Measurements from ENCODE around the gene COMMD2. TPM values are rescaled to one million over a fixed set of nuclear protein-coding genes. Genes with fewer than 3 reads are reported as not detected.

COMMD2 gene
- 59.3 and 64.9 TPM in 2 replicates for total RNA-seq (2021)
- long read RNA-seq, transcript COMMD2-207 (6 exons, 885 nt), result minor isoform, 11 of 222 reads
- long read RNA-seq, transcript COMMD2-203 (5 exons, 3,706 nt), result major isoform, 197 of 222 reads
- long read RNA-seq, partial matches to known transcripts, result 1 of 222 reads
- long read RNA-seq, other reads (novel, unspliced or antisense), result 10 of 222 reads

- Histone ChIP-seq H3K14ac (ENCODE audit: insufficient read depth, low read length) (peak within 1 kb of the TSS; percentile 90), H2BK12ac (ENCODE audit: insufficient read length, low read depth, low read length) (no peak within 1 kb of the TSS), H4K20me1 (ENCODE audit: control insufficient read depth, insufficient read depth, insufficient read length) (no peaks in the 10 kb centered on the region), H4K5ac (ENCODE audit: insufficient read length, low read depth, low read length) (no peak within 1 kb of the TSS), H3K79me2 (ENCODE audit: insufficient read depth, low read length) (0 out of 2 replicates have a peak, but pooled peaks cover 1% of the 10 kb centered on the region), H2AK5ac (ENCODE audit: insufficient read length, low read length) (no peak within 1 kb of the TSS), H4K8ac (replicated peaks; ENCODE audit: insufficient read length, low read depth, low read length) (no peak within 1 kb of the TSS), H2BK15ac (ENCODE audit: low read depth, low read length) (no peak within 1 kb of the TSS), H2BK5ac (ENCODE audit: insufficient read length, low read length) (no peak within 1 kb of the TSS), H3K56ac (ENCODE audit: insufficient read length, low read depth, low read length) (no peak within 1 kb of the TSS), H3K4me2 (ENCODE audit: insufficient read depth, insufficient read length, low read length) (peak within 1 kb of the TSS; percentile 94), H3K79me1 (ENCODE audit: insufficient read depth, low read depth, low read length, poor library complexity, severe bottlenecking) (no peaks in the 10 kb centered on the region), H3K27ac (ENCODE audit: insufficient read length, low read depth, low read length) (no peak within 1 kb of the TSS), H3K27me3 (ENCODE audit: insufficient read depth, low read length) (no peaks in the 10 kb centered on the region), H3K23ac (ENCODE audit: insufficient read length, low read depth, low read length) (no peak within 1 kb of the TSS), H2BK120ac (ENCODE audit: low read depth, low read length, poor library complexity, severe bottlenecking) (no peak within 1 kb of the TSS), H3T11ph (ENCODE audit: low read length) (no peak within 1 kb of the TSS), H3K9ac (ENCODE audit: extremely low read depth, insufficient read length, low read length) (peak within 1 kb of the TSS; percentile 89), H3K4me1 (ENCODE audit: insufficient read depth, low read length) (no peaks in the 10 kb centered on the region), H2AFZ (ENCODE audit: low read length) (no peak within 1 kb of the TSS), H3K23me2 (ENCODE audit: insufficient read length, low read depth, low read length, poor library complexity, severe bottlenecking) (peaks cover 4% of the 10 kb centered on the region), H3K4ac (ENCODE audit: low read depth, low read length) (no peak within 1 kb of the TSS), H4K91ac (ENCODE audit: insufficient read length, low read depth, low read length) (no peak within 1 kb of the TSS), H3K18ac (ENCODE audit: insufficient read length, low read depth, low read length) (peak within 1 kb of the TSS; percentile 78), H2BK20ac (ENCODE audit: low read depth, low read length, poor library complexity, severe bottlenecking) (no peak within 1 kb of the TSS), H3K9me3 (ENCODE audit: control insufficient read depth, low read depth, low read length) (no peaks in the 10 kb centered on the region)
- Mint-ChIP-seq H3K27me3 (ENCODE audit: low read depth) (no peaks in the 10 kb centered on the region), H3K9me3 (no peaks in the 10 kb centered on the region; a peak in 1 of 5 replicates), H3K36me3 (ENCODE audit: insufficient read depth in 1 of 3, low read depth in 3 of 3) (peaks cover 6 to 35% (median 30%) of the 10 kb centered on the region in 3 experiments; a peak in 6 of 7 replicates), H3K27ac (peak within 1 kb of the TSS; percentile 95 to 98 (median 96)), H3K4me3 (peak within 1 kb of the TSS; percentile 98 to 99), H3K4me1 (peaks cover 4 to 6% of the 10 kb centered on the region in 2 experiments)
- TF ChIP-seq CTCF (conservative IDR thresholded peaks at IDR 0.05), result peak; percentile 52; the same call in 2 of the 3 replicates
- no CpG with 5 or more reads among the region's 52 CpGs for WGBS (ENCODE audit: extremely low coverage, insufficient read length, low lambda C conversion rate)
- DNase-seq, result peak; percentile 84
Observed at GRCh38 chr3:149752051-149752787, at the start of gene COMMD2. TSS of gene COMMD2 (minus strand) at chr3:149752489. CDS start at chr3:149752444, 45 bp downstream.
